DOHH2 (cell line): ENCODE data around the gene SAG.

Experiments used
- H3F3A ChIP-seq: fragments of 200-600 bp; sonication (generic), shearing (Covaris generic); 2 replicates; pipeline ENCODE4 v1.6.0; 2016; ENCODE audit warnings: antibody characterized with exemption, mild to moderate bottlenecking; ENCODE audit not compliant: control insufficient read depth, insufficient read depth
- H3K27ac ChIP-seq: fragments of 200-600 bp; sonication (generic); 2 replicates; pipeline ENCODE4 v1.5.1; 2014; ENCODE audit warnings: low read depth, mild to moderate bottlenecking, low read length, moderate library complexity
- H3K27me3 ChIP-seq: fragments of 200-600 bp; sonication (generic); 2 replicates; pipeline ENCODE4 v1.6.1; 2014; ENCODE audit warnings: mild to moderate bottlenecking, low read length, mixed read lengths; ENCODE audit not compliant: control insufficient read depth
- H3K36me3 ChIP-seq: fragments of 200-600 bp; sonication (generic); 2 replicates; pipeline ENCODE4 v1.6.1; 2014; ENCODE audit warnings: mild to moderate bottlenecking, low read length, moderate library complexity, mixed read lengths; ENCODE audit not compliant: control insufficient read depth
- H3K4me1 ChIP-seq: fragments of 200-600 bp; sonication (generic); 2 replicates; pipeline ENCODE4 v1.6.1; 2014; ENCODE audit warnings: mild to moderate bottlenecking, low read length, mixed read lengths; ENCODE audit not compliant: control insufficient read depth
- H3K4me2 ChIP-seq: fragments of 200-600 bp; sonication (generic); 2 replicates; pipeline ENCODE4 v1.6.0; 2014; ENCODE audit warnings: mild to moderate bottlenecking, low read length, moderate library complexity
- H3K4me3 ChIP-seq: fragments of 200-600 bp; sonication (generic); 2 replicates; pipeline ENCODE4 v1.5.1; 2014; ENCODE audit warnings: mild to moderate bottlenecking, low read length, mixed read lengths
- H3K79me2 ChIP-seq: fragments of 200-600 bp; sonication (generic); 2 replicates; pipeline ENCODE4 v1.6.1; 2014; ENCODE audit warnings: mild to moderate bottlenecking, low read length, mixed read lengths; ENCODE audit not compliant: control insufficient read depth
- H3K9me2 ChIP-seq: fragments of 200-600 bp; sonication (generic); replicated peaks from 2 replicates; pipeline ENCODE4 v1.6.1; 2014; ENCODE audit warnings: mild to moderate bottlenecking, low read length, mixed read lengths; ENCODE audit not compliant: control insufficient read depth
- H3K9me3 ChIP-seq: fragments of 200-600 bp; sonication (generic); 2 replicates; pipeline ENCODE4 v1.6.1; 2014; ENCODE audit warnings: antibody characterized with exemption, low read length, mixed read lengths; ENCODE audit not compliant: control insufficient read depth, insufficient read depth
- H4K20me1 ChIP-seq: fragments of 200-600 bp; sonication (generic); 2 replicates; pipeline ENCODE4 v1.6.0; 2014; ENCODE audit warnings: low read depth, mild to moderate bottlenecking, antibody characterized with exemption, low read length, moderate library complexity; ENCODE audit not compliant: control insufficient read depth, insufficient read depth
- EZH2phosphoT487 ChIP-seq: fragments of 200-600 bp; sonication (generic); IDR thresholded peaks from 2 replicates; pipeline ENCODE4 v1.6.1; 2017; ENCODE audit warnings: borderline replicate concordance, mild to moderate bottlenecking, antibody characterized with exemption, low read length, moderate library complexity, mixed read lengths
- TF ChIP-seq, protein P1 (sequence below): fragments of 200-600 bp; sonication (generic); IDR thresholded peaks from one replicate; pipeline ENCODE4 v1.5.1; 2014; ENCODE audit warnings: antibody characterized with exemption, mild to moderate bottlenecking, low read depth, low read length; ENCODE audit not compliant: poor library complexity, severe bottlenecking

Gene SAG

DNA sequence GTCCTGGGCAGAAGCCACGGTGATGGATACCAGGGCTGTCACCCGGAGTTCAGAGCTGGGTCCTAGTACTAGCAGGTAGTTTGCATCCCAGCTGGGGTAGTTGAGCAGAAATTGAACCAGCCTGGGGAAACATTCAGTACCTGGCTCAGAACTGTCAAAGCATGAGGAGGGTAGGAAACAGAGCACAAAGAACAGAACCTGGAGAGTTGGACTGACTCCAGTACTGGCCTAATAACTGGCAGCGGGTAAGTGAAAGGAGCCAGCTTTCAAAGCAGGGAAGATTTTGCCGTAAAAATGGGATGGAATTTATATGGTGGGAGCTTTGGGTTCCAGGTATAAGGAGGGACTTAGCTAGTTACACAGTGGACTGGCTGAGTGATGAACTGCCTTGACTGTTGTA is 32.4 kb upstream of the SAG start:
- H3K9me3 ChIP-seq, result no peaks in the 10 kb centered on the region
- H3K4me1 ChIP-seq, result peaks cover 21% of the 10 kb centered on the region
- H3K9me2 ChIP-seq, result no peaks in the 10 kb centered on the region
- no peak overlapping the region for H3K4me2 ChIP-seq
- no peak overlapping the region for H3K4me3 ChIP-seq
- peaks cover 3% of the 10 kb centered on the region; the same call in 1 of the 2 replicates for H4K20me1 ChIP-seq
- TF ChIP-seq, protein P1, sequence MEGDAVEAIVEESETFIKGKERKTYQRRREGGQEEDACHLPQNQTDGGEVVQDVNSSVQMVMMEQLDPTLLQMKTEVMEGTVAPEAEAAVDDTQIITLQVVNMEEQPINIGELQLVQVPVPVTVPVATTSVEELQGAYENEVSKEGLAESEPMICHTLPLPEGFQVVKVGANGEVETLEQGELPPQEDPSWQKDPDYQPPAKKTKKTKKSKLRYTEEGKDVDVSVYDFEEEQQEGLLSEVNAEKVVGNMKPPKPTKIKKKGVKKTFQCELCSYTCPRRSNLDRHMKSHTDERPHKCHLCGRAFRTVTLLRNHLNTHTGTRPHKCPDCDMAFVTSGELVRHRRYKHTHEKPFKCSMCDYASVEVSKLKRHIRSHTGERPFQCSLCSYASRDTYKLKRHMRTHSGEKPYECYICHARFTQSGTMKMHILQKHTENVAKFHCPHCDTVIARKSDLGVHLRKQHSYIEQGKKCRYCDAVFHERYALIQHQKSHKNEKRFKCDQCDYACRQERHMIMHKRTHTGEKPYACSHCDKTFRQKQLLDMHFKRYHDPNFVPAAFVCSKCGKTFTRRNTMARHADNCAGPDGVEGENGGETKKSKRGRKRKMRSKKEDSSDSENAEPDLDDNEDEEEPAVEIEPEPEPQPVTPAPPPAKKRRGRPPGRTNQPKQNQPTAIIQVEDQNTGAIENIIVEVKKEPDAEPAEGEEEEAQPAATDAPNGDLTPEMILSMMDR, result no peak
- TF ChIP-seq EZH2phosphoT487, result no peak
- H3K36me3 ChIP-seq, result peaks cover 96% of the 10 kb centered on the region
- no peaks in the 10 kb centered on the region for H3K79me2 ChIP-seq
- H3K27me3 ChIP-seq, result no peaks in the 10 kb centered on the region
- no peaks in the 10 kb centered on the region; the same call in 1 of the 2 replicates for H3F3A ChIP-seq
- no peak overlapping the region for H3K27ac ChIP-seq

DNA sequence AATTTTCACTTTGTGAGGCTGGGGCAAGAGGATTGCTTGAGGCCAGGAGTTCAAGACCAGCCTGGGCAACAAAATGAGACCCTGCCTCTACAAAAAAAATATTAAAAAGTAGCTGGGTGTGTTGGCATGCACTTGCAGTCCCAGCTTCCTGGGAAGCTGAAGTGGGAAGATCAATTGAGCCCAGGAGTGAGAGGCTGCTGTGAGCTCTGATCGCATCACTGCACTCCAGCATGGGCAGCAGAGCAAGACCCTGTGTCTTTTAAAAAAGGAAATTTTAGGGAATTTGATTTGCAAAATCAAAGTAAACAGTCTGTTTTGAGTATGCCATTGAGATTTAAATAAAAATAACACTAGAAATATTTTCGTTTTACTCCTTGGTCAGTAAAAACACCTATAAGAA is 28.7 kb upstream of the SAG start:
- peaks cover 91% of the 10 kb centered on the region for H3K36me3 ChIP-seq
- H3K9me3 ChIP-seq, result no peaks in the 10 kb centered on the region
- H3K9me2 ChIP-seq, result no peaks in the 10 kb centered on the region
- H3K27me3 ChIP-seq, result no peaks in the 10 kb centered on the region
- peaks cover 14% of the 10 kb centered on the region for H3K4me1 ChIP-seq
- peaks cover 3% of the 10 kb centered on the region; the same call in 1 of the 2 replicates for H4K20me1 ChIP-seq
- H3F3A ChIP-seq, result no peaks in the 10 kb centered on the region; the same call in 1 of the 2 replicates
- TF ChIP-seq, protein P1, result no peak
- no peak for TF ChIP-seq EZH2phosphoT487
- no peak overlapping the region for H3K4me3 ChIP-seq
- H3K4me2 ChIP-seq, result no peak overlapping the region
- H3K79me2 ChIP-seq, result no peaks in the 10 kb centered on the region
- H3K27ac ChIP-seq, result no peak overlapping the region

- Histone ChIP-seq H3K9me3 (no peaks in the 10 kb centered on the region), H3K9me2 (no peaks in the 10 kb centered on the region), H3F3A (no peaks in the 10 kb centered on the region; the same call in 1 of the 2 replicates), H3K79me2 (no peaks in the 10 kb centered on the region), H3K4me3 (no peak overlapping the region), H3K4me1 (peaks cover 14% of the 10 kb centered on the region), H4K20me1 (peaks cover 3% of the 10 kb centered on the region; the same call in 1 of the 2 replicates), H3K27ac (no peak overlapping the region), H3K4me2 (no peak overlapping the region), H3K27me3 (no peaks in the 10 kb centered on the region), H3K36me3 (peaks cover 87% of the 10 kb centered on the region)
- TF ChIP-seq, protein P1, result no peak
Observed at GRCh38 chr2:233280114-233280693, 27.4 kb upstream of the SAG start.

- H3K36me3 ChIP-seq, result peaks cover 86% of the 10 kb centered on the region
- no peaks in the 10 kb centered on the region; the same call in 1 of the 2 replicates for H3F3A ChIP-seq
- H3K79me2 ChIP-seq, result no peaks in the 10 kb centered on the region
- H3K27ac ChIP-seq, result no peak overlapping the region
- peaks cover 3% of the 10 kb centered on the region; the same call in 1 of the 2 replicates for H4K20me1 ChIP-seq
- TF ChIP-seq, protein P1, result no peak
- TF ChIP-seq EZH2phosphoT487, result no peak
- H3K4me1 ChIP-seq, result peaks cover 14% of the 10 kb centered on the region
- H3K9me2 ChIP-seq, result no peaks in the 10 kb centered on the region
- no peak overlapping the region for H3K4me3 ChIP-seq
- H3K4me2 ChIP-seq, result no peak overlapping the region
- H3K27me3 ChIP-seq, result no peaks in the 10 kb centered on the region
- H3K9me3 ChIP-seq, result no peaks in the 10 kb centered on the region
Observed at GRCh38 chr2:233281553-233281952, 26.1 kb upstream of the SAG start.
